IMR-90 (cell line): Measurements from ENCODE around the gene GYG2. TPM values are rescaled to one million over a fixed set of nuclear protein-coding genes. Genes with fewer than 3 reads are reported as not detected.
"Not testable (repeated sequence)": the region's sequence is repeated elsewhere in the genome, so short reads cannot be mapped to it uniquely, and the experiment has no call there.

ENCODE experiments used
- ATAC-seq: fragments of 200-7000 bp; cut with Tn5 transposase; 2 replicates; pipeline ENCODE4 v1.9.1; 2020; ENCODE audit warnings: low read depth, mild to moderate bottlenecking, moderate library complexity
- BruUV-seq: library from RNA; stranded (reverse); fragments of 400-500 nt; replicated peaks from 2 replicates; lab custom pipeline; 2021; lab: Mats Ljungman, UMichigan
- CTCF ChIA-PET: fragments of 300-600 bp; formaldehyde crosslinking; extraction: SDS; loops from one replicate; lab custom pipeline; 2021; ENCODE audit warnings: antibody characterized with exemption; lab: Yijun Ruan, JAX
- POLR2A ChIA-PET: fragments of 300-600 bp; sonication (Branson Sonifier 250); formaldehyde crosslinking; loops from one replicate; lab custom pipeline; 2022; ENCODE audit warnings: antibody characterized with exemption; ENCODE audit not compliant: unreplicated experiment; lab: Charles Lee
- DNase-seq: peaks from one replicate; pipeline ENCODE4 v3.0.0; 2013
- H2AFZ ChIP-seq: replicated peaks from 2 replicates; pipeline ENCODE3; 2013; ENCODE audit warnings: low read length, mild to moderate bottlenecking; ENCODE audit not compliant: poor library complexity
- H2AK5ac ChIP-seq: 2 replicates; pipeline ENCODE4 v1.6.1; 2013; ENCODE audit warnings: low read depth, low read length, inconsistent platforms
- H2AK9ac ChIP-seq: replicated peaks from 2 replicates; pipeline ENCODE3; 2013; ENCODE audit warnings: mild to moderate bottlenecking, low read depth, low read length, moderate library complexity; ENCODE audit not compliant: poor library complexity
- H2BK120ac ChIP-seq: 2 replicates; pipeline ENCODE4 v1.6.1; 2013; ENCODE audit warnings: low read depth, low read length, inconsistent platforms
- H2BK15ac ChIP-seq: 3 replicates; pipeline ENCODE4 v1.6.1; 2013; ENCODE audit warnings: low read depth, low read length, inconsistent platforms
- H2BK20ac ChIP-seq: 2 replicates; pipeline ENCODE4 v1.6.1; 2013; ENCODE audit warnings: low read depth, mild to moderate bottlenecking, inconsistent platforms, low read length, moderate library complexity
- H2BK5ac ChIP-seq: 2 replicates; pipeline ENCODE4 v1.6.1; 2013; ENCODE audit warnings: mild to moderate bottlenecking, low read depth, low read length, inconsistent platforms; ENCODE audit not compliant: poor library complexity, severe bottlenecking
- H3K14ac ChIP-seq: replicated peaks from 2 replicates; pipeline ENCODE4 v1.6.1; 2013; ENCODE audit warnings: low read depth, low read length, inconsistent platforms
- H3K18ac ChIP-seq: 2 replicates; pipeline ENCODE4 v1.6.1; 2013; ENCODE audit warnings: low read depth, low read length, control low read depth
- H3K23ac ChIP-seq: 2 replicates; pipeline ENCODE4 v1.6.1; 2013; ENCODE audit warnings: low read depth, low read length, inconsistent platforms
- H3K27ac ChIP-seq: 2 replicates; pipeline ENCODE4 v1.5.1; 2013; ENCODE audit warnings: mild to moderate bottlenecking, control low read depth, low read length; ENCODE audit not compliant: insufficient read depth
- H3K27me3 ChIP-seq: 2 replicates; pipeline ENCODE4 v1.6.1; 2013; ENCODE audit warnings: low read length; ENCODE audit not compliant: control insufficient read depth, insufficient read depth
- H3K36me3 ChIP-seq: 2 replicates; pipeline ENCODE4 v1.6.1; 2013; ENCODE audit warnings: low read length, mixed read lengths; ENCODE audit not compliant: control insufficient read depth, insufficient read depth
- H3K4ac ChIP-seq: 2 replicates; pipeline ENCODE4 v1.6.1; 2013; ENCODE audit warnings: low read depth, low read length, inconsistent platforms
- H3K4me1 ChIP-seq: 2 replicates; pipeline ENCODE4 v1.6.1; 2013; ENCODE audit warnings: low read length, mixed read lengths; ENCODE audit not compliant: control insufficient read depth, insufficient read depth
- H3K4me2 ChIP-seq: 2 replicates; pipeline ENCODE4 v1.6.1; 2013; ENCODE audit warnings: low read depth, mild to moderate bottlenecking, control low read depth, low read length, moderate library complexity
- H3K4me3 ChIP-seq: 2 replicates; pipeline ENCODE4 v1.5.1; 2013; ENCODE audit warnings: low read depth, mild to moderate bottlenecking, control low read depth, low read length, moderate library complexity; ENCODE audit not compliant: insufficient read depth
- H3K56ac ChIP-seq: 2 replicates; pipeline ENCODE4 v1.6.1; 2013; ENCODE audit warnings: low read length, inconsistent platforms; ENCODE audit not compliant: insufficient read depth; ENCODE audit errors: extremely low read depth
- H3K79me1 ChIP-seq, 2 experiments: 2 replicates each; pipeline ENCODE4 v1.6.1; 2013; ENCODE audit warnings: low read length in 2 of 2, inconsistent platforms in 1 of 2, low read depth in 1 of 2
- H3K9ac ChIP-seq: 2 replicates; pipeline ENCODE4 v1.6.1; 2013; ENCODE audit warnings: low read depth, low read length, control low read depth
- H3K9me1 ChIP-seq: 2 replicates; pipeline ENCODE4 v1.6.1; 2013; ENCODE audit warnings: low read length, inconsistent platforms; ENCODE audit not compliant: insufficient read depth
- H3K9me3 ChIP-seq: 2 replicates; pipeline ENCODE4 v1.6.1; 2013; ENCODE audit warnings: low read length; ENCODE audit not compliant: control insufficient read depth, insufficient read depth
- H4K20me1 ChIP-seq: 2 replicates; pipeline ENCODE4 v1.6.1; 2013; ENCODE audit warnings: low read length, inconsistent platforms; ENCODE audit not compliant: insufficient read depth
- H4K5ac ChIP-seq: 2 replicates; pipeline ENCODE4 v1.6.1; 2013; ENCODE audit warnings: mild to moderate bottlenecking, low read depth, low read length, control low read depth
- H4K8ac ChIP-seq, 2 experiments: 2 replicates each; pipeline ENCODE4 v1.6.1; 2013; ENCODE audit warnings: low read depth in 2 of 2, low read length in 2 of 2, control low read depth in 1 of 2, inconsistent platforms in 1 of 2
- H4K91ac ChIP-seq: 2 replicates; pipeline ENCODE4 v1.6.1; 2013; ENCODE audit warnings: low read depth, low read length, inconsistent platforms; ENCODE audit not compliant: insufficient read depth
- WGBS, 2 experiments: methylation state at CpG; one replicate each; pipeline versions ENCODE4 v1.1.5 to v1.1.7; 2013; ENCODE audit warnings: missing lambda C conversion rate in 2 of 2; ENCODE audit not compliant: insufficient read length in 1 of 2; ENCODE audit errors: extremely low coverage in 2 of 2; 5-methylcytosine and 5-hydroxymethylcytosine counted together
- dilution Hi-C: fragments of 300-500 bp; cut with HindIII; formaldehyde crosslinking; loops from one replicate; pipeline ENCODE4 v1.14.3; 2018; ENCODE audit warnings: low sequenced_read_pairs; ENCODE audit not compliant: unreplicated experiment
- in situ Hi-C: fragments of 300-500 bp; cut with MboI; formaldehyde crosslinking; loops from 3 replicates; pipeline ENCODE4 v1.14.3; 2019; ENCODE audit warnings: low sequenced_read_pairs, inconsistent platforms, mixed read lengths
- intact Hi-C: fragments of 100-400 bp; cut with micrococcal nuclease; formaldehyde crosslinking; loops from 2 replicates; pipeline ENCODE4 v1.10.0; 2022
- polyA plus RNA-seq, 3 experiments: library from polyadenylated mRNA; depleted of rRNA; stranded (reverse); fragments of >200 nt; gene quantifications; 2 replicates each; pipeline ENCODE4 v1.2.3, GENCODE V29; 2012; ENCODE audit warnings: low replicate concordance in 1 of 3
- total RNA-seq: library from RNA; depleted of rRNA; stranded (reverse); fragments of >200 nt; gene quantifications from 2 replicates; pipeline ENCODE4 v1.2.3, GENCODE V29; 2012

Gene GYG2
- total and polyA plus RNA-seq, 2 of the 4 experiments (the other 2 are of a cell fraction): 9.6 to 13.1 TPM

DNA sequence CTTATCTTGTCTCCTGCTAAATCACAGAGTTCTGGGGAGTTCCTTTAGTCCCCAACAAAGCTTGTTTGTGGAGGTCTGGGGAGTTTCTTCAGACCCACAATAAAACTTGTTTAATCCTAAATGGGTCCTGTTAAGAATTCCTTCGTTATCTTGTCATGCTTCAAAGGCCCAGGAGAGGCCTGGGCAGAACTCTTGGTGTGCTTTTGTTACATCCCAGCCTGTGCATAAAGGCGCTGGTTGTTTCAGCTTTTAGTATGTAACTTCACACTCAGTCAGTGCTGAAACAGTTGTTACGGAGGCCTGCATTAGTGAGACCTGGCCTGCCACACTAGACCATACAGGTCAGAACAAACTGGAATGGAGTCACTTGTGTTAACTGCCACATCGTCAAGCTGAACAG, 97.5 kb downstream of the GYG2 start:
- H2BK120ac ChIP-seq, H3K4ac ChIP-seq, ATAC-seq, H2AFZ ChIP-seq, H3K27me3 ChIP-seq, H3K4me1 ChIP-seq, POLR2A ChIA-PET, H2AK5ac ChIP-seq, H3K36me3 ChIP-seq, H3K56ac ChIP-seq, H3K9me1 ChIP-seq, intact Hi-C loops, H3K4me2 ChIP-seq, H4K20me1 ChIP-seq, H3K18ac ChIP-seq, H3K14ac ChIP-seq, H3K23ac ChIP-seq, H3K4me3 ChIP-seq, H3K27ac ChIP-seq, H2BK20ac ChIP-seq, H2BK15ac ChIP-seq, dilution Hi-C loops, H2BK5ac ChIP-seq, BruUV-seq, H3K9me3 ChIP-seq, in situ Hi-C loops, CTCF ChIA-PET, H4K8ac ChIP-seq, H2AK9ac ChIP-seq, DNase-seq, H3K79me1 ChIP-seq, H3K9ac ChIP-seq, H4K91ac ChIP-seq, H4K5ac ChIP-seq: not testable (repeated sequence)
- WGBS, 2 experiments: no CpG with 5 or more reads among the region's 4 CpGs
